Skeletal muscle satellite cell (primary cell): ENCODE results near the gene UCP2.
"Not testable (repeated sequence)": the region's sequence is repeated elsewhere in the genome, so short reads cannot be mapped to it uniquely, and the experiment has no call there.

Source experiments
- H3K27me3 ChIP-seq: 2 replicates; pipeline ENCODE4 v1.7.0; 2013; ENCODE audit warnings: low read length; ENCODE audit not compliant: control insufficient read depth, insufficient read depth
- H3K36me3 ChIP-seq: 2 replicates; pipeline ENCODE4 v1.7.0; 2013; ENCODE audit warnings: mild to moderate bottlenecking, control low read depth, low read length; ENCODE audit not compliant: insufficient read depth
- H3K4me1 ChIP-seq: 2 replicates; pipeline ENCODE4 v1.7.0; 2013; ENCODE audit warnings: low read length; ENCODE audit not compliant: control insufficient read depth, insufficient read depth
- H3K4me2 ChIP-seq: 2 replicates; pipeline ENCODE4 v1.7.0; 2013; ENCODE audit warnings: mild to moderate bottlenecking, low read length
- H3K4me3 ChIP-seq: 2 replicates; pipeline ENCODE4 v1.7.0; 2013; ENCODE audit warnings: low read length
- H3K9ac ChIP-seq: 2 replicates; pipeline ENCODE4 v1.7.0; 2013; ENCODE audit warnings: mild to moderate bottlenecking, low read depth, low read length, moderate library complexity
- H3K9me3 ChIP-seq: replicated peaks from 2 replicates; pipeline ENCODE4 v1.7.0; 2013; ENCODE audit warnings: mild to moderate bottlenecking, control low read depth, low read length

Gene UCP2

GRCh38 chr11:73999581-74000306 is 17.1 kb upstream of the UCP2 start:
- Histone ChIP-seq H3K9ac (no peak overlapping the region), H3K4me2 (no peak overlapping the region), H3K4me3 (no peak overlapping the region), H3K4me1 (no peaks in the 10 kb centered on the region), H3K9me3 (no peaks in the 10 kb centered on the region), H3K36me3 (no peaks in the 10 kb centered on the region), H3K27me3 (no peaks in the 10 kb centered on the region)

GRCh38 chr11:73998846-73999575 is 16.4 kb upstream of the UCP2 start:
- H3K4me1 ChIP-seq = no peaks in the 10 kb centered on the region
- H3K4me2 ChIP-seq = no peak overlapping the region
- H3K4me3 ChIP-seq = no peak overlapping the region
- no peaks in the 10 kb centered on the region for H3K27me3 ChIP-seq
- no peaks in the 10 kb centered on the region for H3K9me3 ChIP-seq
- no peaks in the 10 kb centered on the region for H3K36me3 ChIP-seq
- no peak overlapping the region for H3K9ac ChIP-seq

- H3K36me3 ChIP-seq = no peaks in the 10 kb centered on the region
- H3K4me3 ChIP-seq = no peak overlapping the region
- no peak overlapping the region for H3K9ac ChIP-seq
- no peaks in the 10 kb centered on the region for H3K9me3 ChIP-seq
- no peak overlapping the region for H3K4me2 ChIP-seq
- H3K4me1 ChIP-seq = no peaks in the 10 kb centered on the region
- no peaks in the 10 kb centered on the region for H3K27me3 ChIP-seq
Measured at GRCh38 chr11:73997120-73997770, 14.6 kb upstream of the UCP2 start.

- H3K4me1 ChIP-seq = no peaks in the 10 kb centered on the region
- no peak overlapping the region for H3K4me3 ChIP-seq
- no peak overlapping the region for H3K9ac ChIP-seq
Measured at GRCh38 chr11:73996161-73996747, 13.6 kb upstream of the UCP2 start.

GRCh38 chr11:73995731-73996130 is 13.1 kb upstream of the UCP2 start:
- H3K9me3 ChIP-seq = no peaks in the 10 kb centered on the region
- no peaks in the 10 kb centered on the region for H3K4me1 ChIP-seq
- no peaks in the 10 kb centered on the region for H3K36me3 ChIP-seq
- no peaks in the 10 kb centered on the region for H3K27me3 ChIP-seq
- H3K4me3 ChIP-seq = no peak overlapping the region
- H3K4me2 ChIP-seq = no peak overlapping the region
- no peak overlapping the region for H3K9ac ChIP-seq

More at GRCh38 chr11:73996161-73996747, 13.6 kb upstream of the UCP2 start:
- Histone ChIP-seq H3K36me3 (no peaks in the 10 kb centered on the region), H3K4me2 (no peak overlapping the region), H3K27me3 (no peaks in the 10 kb centered on the region), H3K9me3 (no peaks in the 10 kb centered on the region)

GRCh38 chr11:73995247-73995646 is 12.6 kb upstream of the UCP2 start:
- H3K36me3 ChIP-seq = no peaks in the 10 kb centered on the region
- no peaks in the 10 kb centered on the region for H3K4me1 ChIP-seq
- no peaks in the 10 kb centered on the region for H3K9me3 ChIP-seq
- H3K9ac ChIP-seq = no peak overlapping the region
- no peak overlapping the region for H3K4me3 ChIP-seq
- no peak overlapping the region for H3K4me2 ChIP-seq
- no peaks in the 10 kb centered on the region for H3K27me3 ChIP-seq

- H3K9me3 ChIP-seq = no peaks in the 10 kb centered on the region
- no peaks in the 10 kb centered on the region for H3K4me1 ChIP-seq
- no peak overlapping the region for H3K9ac ChIP-seq
- no peak overlapping the region for H3K4me2 ChIP-seq
- H3K4me3 ChIP-seq = no peak overlapping the region
- H3K36me3 ChIP-seq = no peaks in the 10 kb centered on the region
- H3K27me3 ChIP-seq = no peaks in the 10 kb centered on the region
Measured at GRCh38 chr11:73991471-73992006, 8.9 kb upstream of the UCP2 start.

GRCh38 chr11:73990730-73991129 is 8.1 kb upstream of the UCP2 start:
- Histone ChIP-seq H3K4me2 (no peak overlapping the region), H3K9ac (no peak overlapping the region), H3K36me3 (no peaks in the 10 kb centered on the region), H3K4me1 (no peaks in the 10 kb centered on the region), H3K27me3 (no peaks in the 10 kb centered on the region), H3K9me3 (no peaks in the 10 kb centered on the region), H3K4me3 (no peak overlapping the region)

- H3K4me2 ChIP-seq = no peak overlapping the region
- no peak overlapping the region for H3K4me3 ChIP-seq
- H3K36me3 ChIP-seq = no peaks in the 10 kb centered on the region
- H3K27me3 ChIP-seq = no peaks in the 10 kb centered on the region
- H3K4me1 ChIP-seq = no peaks in the 10 kb centered on the region
- no peak overlapping the region for H3K9ac ChIP-seq
- no peaks in the 10 kb centered on the region for H3K9me3 ChIP-seq
Measured at GRCh38 chr11:73989156-73989555, 6.5 kb upstream of the UCP2 start.

- no peaks in the 10 kb centered on the region for H3K9me3 ChIP-seq
- H3K9ac ChIP-seq = no peak overlapping the region
- H3K4me3 ChIP-seq = no peak overlapping the region
- no peaks in the 10 kb centered on the region for H3K36me3 ChIP-seq
- H3K4me2 ChIP-seq = no peak overlapping the region
- peaks cover 7% of the 10 kb centered on the region for H3K4me1 ChIP-seq
- no peaks in the 10 kb centered on the region for H3K27me3 ChIP-seq
Measured at GRCh38 chr11:73988227-73988626, 5.6 kb upstream of the UCP2 start.

GRCh38 chr11:73985661-73986060 is 3.0 kb upstream of the UCP2 start:
- not testable (repeated sequence) for H3K9me3 ChIP-seq, H3K4me3 ChIP-seq, H3K4me2 ChIP-seq, H3K9ac ChIP-seq, H3K36me3 ChIP-seq, H3K27me3 ChIP-seq
- H3K4me1 ChIP-seq = peaks cover 13% of the 10 kb centered on the region
